Measurements from ENCODE around the gene PGK1. TPM values are rescaled to one million over a fixed set of nuclear protein-coding genes. Genes with fewer than 3 reads are reported as not detected.

PGK1 gene
- total and polyA plus RNA-seq, 9 of the 15 experiments (the other 6 are each of a cell fraction or from before 2014, with no cell fraction given), result 199 to 1,378 (median 378) TPM

GRCh38 chrX:78130396-78130795 is 26.3 kb downstream of the PGK1 start:
- POLR2A ChIA-PET, result no interaction called here
- in situ Hi-C loops (cut with MboI), result no loop called here
- Histone ChIP-seq H3K4me1 (replicated peaks in 1 of 2; ENCODE audit: control insufficient read depth in 2 of 2, insufficient read depth in 2 of 2, low read length in 2 of 2) (no peaks in the 10 kb centered on the region; a peak in 1 of 5 replicates), H3K27ac (ENCODE audit: extremely low read depth, low read depth, low read length) (no peak overlapping the region), H3K27me3 (ENCODE audit: control insufficient read depth in 2 of 2, insufficient read depth in 2 of 2, low read length in 2 of 2) (no peaks in the 10 kb centered on the region), H3K9me1 (ENCODE audit: control insufficient read depth, insufficient read depth, low read length) (no peaks in the 10 kb centered on the region), H3K4me2 (ENCODE audit: insufficient read depth, low read length) (no peak overlapping the region), H2AFZ (ENCODE audit: low read depth, low read length) (no peak overlapping the region), H3K9ac (ENCODE audit: insufficient read depth in 1 of 2, low read depth in 2 of 2, low read length in 2 of 2) (no peak overlapping the region), H3K79me2 (ENCODE audit: control insufficient read depth, insufficient read depth, low read length) (no peaks in the 10 kb centered on the region), H3K36me3 (ENCODE audit: control insufficient read depth, insufficient read depth, low read length) (peaks cover 63% of the 10 kb centered on the region), H4K20me1 (replicated peaks; ENCODE audit: control insufficient read depth, insufficient read depth, low read length) (no peaks in the 10 kb centered on the region; the same call in 1 of the 2 replicates), H3K9me3 (replicated peaks; ENCODE audit: control insufficient read depth, insufficient read depth, low read depth, low read length) (no peaks in the 10 kb centered on the region), H3K4me3 (no peak overlapping the region)
- FAIRE-seq (no peak), ATAC-seq (no peak), DNase-seq (ENCODE audit: extremely low read depth in 1 of 4, low spot score in 3 of 4) (no peak)
- 60% methylated on average over 1 of the region's 1 CpG for WGBS (ENCODE audit: insufficient coverage, low coverage, missing lambda C conversion rate)
- intact Hi-C loops (cut with micrococcal nuclease), result no loop called here
- CTCF ChIA-PET (ENCODE audit: low intra/inter-chr PET ratio), result no interaction called here
- TF ChIP-seq NR2C1 (IDR thresholded peaks at IDR 0.05) (no peak), NR2C1 (tag; IDR thresholded peaks at IDR 0.05) (no peak), NR2F6 (CRISPR knock-in tag; IDR thresholded peaks at IDR 0.05) (no peak)
- BruUV-seq (replicated peaks), result no TSS peak

GRCh38 chrX:78131117-78131516 is 27.1 kb downstream of the PGK1 start:
- Histone ChIP-seq H3K27me3 (ENCODE audit: control insufficient read depth in 2 of 2, insufficient read depth in 2 of 2, low read length in 2 of 2) (no peaks in the 10 kb centered on the region), H3K9me3 (replicated peaks; ENCODE audit: control insufficient read depth, insufficient read depth, low read depth, low read length) (no peaks in the 10 kb centered on the region), H3K36me3 (ENCODE audit: control insufficient read depth, insufficient read depth, low read length) (peaks cover 56% of the 10 kb centered on the region), H3K79me2 (ENCODE audit: control insufficient read depth, insufficient read depth, low read length) (no peaks in the 10 kb centered on the region), H3K9me1 (ENCODE audit: control insufficient read depth, insufficient read depth, low read length) (no peaks in the 10 kb centered on the region), H3K9ac (ENCODE audit: insufficient read depth in 1 of 2, low read depth in 2 of 2, low read length in 2 of 2) (no peak overlapping the region), H4K20me1 (replicated peaks; ENCODE audit: control insufficient read depth, insufficient read depth, low read length) (no peaks in the 10 kb centered on the region; the same call in 1 of the 2 replicates), H3K4me2 (ENCODE audit: insufficient read depth, low read length) (no peak overlapping the region), H2AFZ (ENCODE audit: low read depth, low read length) (no peak overlapping the region), H3K4me3 (no peak overlapping the region), H3K27ac (ENCODE audit: extremely low read depth, low read depth, low read length) (no peak overlapping the region), H3K4me1 (replicated peaks in 1 of 2; ENCODE audit: control insufficient read depth in 2 of 2, insufficient read depth in 2 of 2, low read length in 2 of 2) (no peaks in the 10 kb centered on the region; a peak in 1 of 5 replicates)
- ATAC-seq (no peak), FAIRE-seq (no peak), DNase-seq (ENCODE audit: extremely low read depth in 1 of 4, low spot score in 3 of 4) (no peak)
- intact Hi-C loops (cut with micrococcal nuclease), result no loop called here
- ChIA-PET CTCF (ENCODE audit: low intra/inter-chr PET ratio) (no interaction called here), POLR2A (no interaction called here)
- 100% methylated on average over 1 of the region's 1 CpG for WGBS (ENCODE audit: insufficient coverage, low coverage, missing lambda C conversion rate)
- TF ChIP-seq ZNF316 (IDR thresholded peaks at IDR 0.05) (peak; percentile 69), SIN3B (IDR thresholded peaks at IDR 0.05; ENCODE audit: low read depth) (no peak), ID3 (CRISPR knock-in tag; IDR thresholded peaks at IDR 0.05) (no peak), ID3 (tag; IDR thresholded peaks at IDR 0.05) (no peak), ARID2 (IDR thresholded peaks at IDR 0.05) (no peak), MAFG (tag; conservative IDR thresholded peaks at IDR 0.05) (0 out of 2 replicates have a peak, but pooled peaks have one; percentile 13), C11orf30 (IDR thresholded peaks at IDR 0.05; ENCODE audit: low read depth) (peak; percentile 30; the same call in 1 of the 2 replicates), ZNF174 (CRISPR knock-in tag; IDR thresholded peaks at IDR 0.05) (no peak), ZNF717 (CRISPR knock-in tag; IDR thresholded peaks at IDR 0.05) (0 out of 2 replicates have a peak, but pooled peaks have one; percentile 15)
- no TSS peak for BruUV-seq (replicated peaks)
- in situ Hi-C loops (cut with MboI), result no loop called here

Measured in K562 (cell line).